GM18526 (cell line): Measurements from ENCODE around the gene CCDC47.

Experiments used
- POLR2A ChIP-seq: IDR thresholded peaks from 3 replicates; pipeline ENCODE4 v1.6.1; 2011; ENCODE audit not compliant: insufficient read length; ENCODE audit errors: extremely low read depth

CCDC47 gene

DNA sequence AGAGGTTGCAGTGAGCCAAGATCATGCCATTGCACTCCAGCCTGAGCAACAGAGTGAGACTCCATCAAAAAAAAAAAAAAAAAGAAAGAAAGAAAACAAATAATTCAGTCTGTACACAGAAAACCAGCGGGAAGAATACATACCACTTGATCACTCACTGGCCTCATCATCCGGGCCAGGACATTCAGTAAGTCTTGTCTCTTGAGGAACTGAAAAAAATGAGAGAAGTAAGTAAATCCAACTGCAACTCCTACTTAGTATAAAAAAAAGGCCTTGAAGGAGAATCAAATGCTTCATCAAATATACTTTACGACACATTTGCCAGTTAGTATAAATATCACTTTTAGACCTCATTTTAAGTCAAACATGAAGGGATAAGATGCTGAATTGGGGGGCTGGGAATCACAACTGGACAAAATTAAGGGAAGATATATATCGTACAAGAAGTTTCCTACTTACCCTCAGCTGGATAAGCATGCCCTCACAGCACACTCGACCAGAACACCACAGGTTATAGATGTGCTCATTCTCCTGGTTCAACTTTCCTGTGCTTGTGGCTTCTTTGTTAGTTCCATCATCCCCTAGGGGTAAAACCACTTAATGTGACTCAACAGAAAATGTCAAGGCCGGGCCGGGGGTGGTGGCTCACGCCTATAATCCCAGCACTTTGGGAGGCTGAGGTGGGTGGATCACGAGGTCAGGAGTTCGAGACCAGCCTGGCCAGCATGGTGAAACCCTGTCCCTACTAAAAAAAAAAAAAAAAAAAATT lies 12.4 kb downstream of the CCDC47 start:
- TF ChIP-seq POLR2A, result no peak

DNA sequence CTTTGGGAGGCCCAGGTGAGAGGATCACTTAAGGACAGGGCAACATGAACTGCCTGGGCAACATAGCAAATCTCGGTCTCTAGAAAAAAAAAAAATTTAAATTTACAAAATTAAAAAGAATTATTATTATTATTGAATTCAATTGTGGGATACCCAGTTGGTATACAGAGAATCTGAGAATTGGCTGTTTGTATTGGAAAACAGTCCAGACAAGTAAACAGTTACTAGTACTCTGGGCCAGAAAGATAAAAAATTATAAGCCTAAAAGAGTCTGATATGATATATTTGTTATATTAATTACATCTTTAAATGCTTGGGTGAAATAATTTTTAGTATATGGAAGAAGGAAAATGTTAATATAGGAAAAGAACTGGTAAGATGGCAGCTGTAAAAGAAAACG lies 15.0 kb downstream of the CCDC47 start:
- no peak for TF ChIP-seq POLR2A

- no peak for TF ChIP-seq POLR2A
Measured at GRCh38 chr17:63754046-63754445, 19.4 kb downstream of the CCDC47 start.

GRCh38 chr17:63753215-63753614 lies 20.2 kb downstream of the CCDC47 start:
- TF ChIP-seq POLR2A, result no peak

- TF ChIP-seq POLR2A, result no peak
Measured at GRCh38 chr17:63752707-63753106, 20.7 kb downstream of the CCDC47 start.

GRCh38 chr17:63751806-63752205 lies 21.6 kb downstream of the CCDC47 start:
- no peak for TF ChIP-seq POLR2A

DNA sequence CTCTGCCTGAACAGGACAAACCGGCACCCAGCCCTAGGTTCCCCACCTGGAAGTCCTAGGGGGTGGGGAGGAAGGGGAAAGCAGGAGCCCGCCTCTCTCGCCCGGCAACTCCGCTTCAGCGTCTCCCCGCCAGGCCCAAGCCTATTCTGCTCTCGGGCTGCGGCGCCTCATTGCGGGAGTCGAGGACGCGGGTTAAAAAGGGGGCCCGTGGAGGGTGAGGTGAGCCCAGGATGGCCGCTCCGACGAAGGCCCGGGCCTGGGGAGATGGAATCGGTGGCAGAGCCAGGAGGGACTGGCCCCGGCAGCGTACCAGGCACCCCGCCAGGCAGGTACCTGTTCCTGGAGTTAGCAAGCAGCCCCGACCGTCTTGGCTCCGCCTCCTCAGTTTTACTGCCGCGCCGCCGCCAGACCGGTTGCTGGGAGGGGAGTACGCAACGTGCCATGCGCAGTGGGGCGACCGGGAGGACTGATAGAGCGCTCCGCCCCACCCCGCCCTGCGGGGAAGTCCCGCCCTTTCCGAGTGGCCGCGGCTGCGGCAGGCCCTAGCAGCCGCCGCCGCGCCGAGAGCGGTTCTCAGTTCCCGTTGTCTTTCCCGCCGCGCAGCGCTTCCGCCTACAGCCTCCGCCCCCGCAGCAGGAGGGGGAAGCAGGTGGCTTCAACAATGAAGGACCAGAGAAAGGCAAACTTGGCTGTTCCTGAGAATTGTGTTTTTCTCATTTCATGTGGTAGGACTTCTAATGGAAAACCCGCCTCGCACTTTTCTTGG lies 31.8 kb downstream of the CCDC47 start, which contains the start of gene STRADA:
TSS of gene STRADA (minus strand) at position 392 of the 766 bp plus-strand sequence. CDS start 13,430 bp downstream, outside the sequence.
- peak; percentile 96 for TF ChIP-seq POLR2A

GRCh38 chr17:63741143-63741407 lies 32.3 kb downstream of the CCDC47 start:
- TF ChIP-seq POLR2A, result no peak

- no peak for TF ChIP-seq POLR2A
Measured at GRCh38 chr17:63740464-63741142, 32.8 kb downstream of the CCDC47 start.

GRCh38 chr17:63735691-63736090 lies 37.7 kb downstream of the CCDC47 start:
- no peak for TF ChIP-seq POLR2A

- TF ChIP-seq POLR2A, result no peak
Measured at GRCh38 chr17:63722403-63722802, 51.0 kb downstream of the CCDC47 start.

DNA sequence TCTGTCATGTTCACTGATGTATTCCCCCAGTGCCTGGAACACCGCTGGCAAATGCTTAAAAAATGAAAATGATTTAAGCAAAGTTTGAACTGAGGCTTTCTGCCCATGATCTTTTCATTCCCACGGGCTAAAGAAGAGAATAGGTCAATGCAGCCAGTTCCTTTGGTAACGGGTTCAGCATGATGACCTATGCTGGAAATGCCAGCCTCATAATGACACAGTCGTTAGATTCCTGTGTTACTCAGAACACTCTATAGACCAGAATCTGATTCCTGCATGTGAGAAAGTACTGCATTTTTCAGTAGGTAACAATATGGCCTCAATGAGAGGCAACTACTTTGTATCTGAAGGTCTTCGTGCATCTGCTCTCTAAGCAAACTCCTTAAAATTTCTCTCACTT lies 54.4 kb downstream of the CCDC47 start:
- no peak for TF ChIP-seq POLR2A

- no peak for TF ChIP-seq POLR2A
Measured at GRCh38 chr17:63716426-63716825, 57.0 kb downstream of the CCDC47 start.

DNA sequence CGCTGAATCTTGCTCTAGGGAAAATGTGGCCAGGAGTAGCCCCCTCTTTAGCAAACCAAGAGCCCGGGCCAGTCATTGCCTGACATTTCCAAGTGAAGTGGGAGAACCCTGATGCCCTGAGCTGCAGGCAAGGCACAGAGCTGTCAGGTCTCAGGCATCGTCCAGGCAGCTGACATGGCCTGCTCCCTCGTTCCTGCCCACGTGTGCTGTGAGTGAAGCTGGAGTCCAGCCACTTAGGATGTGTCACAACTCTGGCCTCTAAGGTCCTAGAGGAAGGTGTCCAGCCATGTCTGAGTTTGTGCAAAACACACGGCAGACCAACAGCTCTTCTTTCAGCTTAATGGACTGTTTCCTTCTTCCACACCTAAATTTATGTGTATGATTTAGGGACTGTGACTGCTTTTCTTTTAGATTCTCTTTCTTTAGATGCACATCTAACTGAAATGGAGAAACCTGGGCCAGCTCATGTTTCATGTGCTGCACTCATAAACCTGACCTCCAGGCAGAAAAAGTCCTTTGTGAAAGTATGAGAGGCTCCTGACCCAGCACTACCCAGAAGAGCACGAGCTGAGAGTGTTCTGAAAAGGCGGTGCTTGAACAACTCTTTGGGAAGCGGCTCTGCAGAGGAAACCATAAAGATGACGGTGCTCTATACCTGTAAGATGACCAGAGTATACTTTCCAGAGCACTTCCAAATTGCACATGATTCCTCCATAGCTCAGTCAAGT lies 58.7 kb downstream of the CCDC47 start:
- no peak for TF ChIP-seq POLR2A

- no peak for TF ChIP-seq POLR2A
Measured at GRCh38 chr17:63709110-63709509, 64.3 kb downstream of the CCDC47 start.
